ENCODE measurements around the gene FBLN2. TPM values are rescaled to one million over a fixed set of nuclear protein-coding genes. Genes with fewer than 3 reads are reported as not detected.

Gene FBLN2
- total RNA-seq, 4 donors from 2014 or later, result 6.3 to 122 (median 25.7) TPM

- H3K36me3 ChIP-seq, result peaks cover 0 to 10% (median 0%) of the 10 kb centered on the region in 3 donors
- no peak for DNase-seq
- H3K9me3 ChIP-seq, result no peaks in the 10 kb centered on the region
- TF ChIP-seq, protein P1, sequence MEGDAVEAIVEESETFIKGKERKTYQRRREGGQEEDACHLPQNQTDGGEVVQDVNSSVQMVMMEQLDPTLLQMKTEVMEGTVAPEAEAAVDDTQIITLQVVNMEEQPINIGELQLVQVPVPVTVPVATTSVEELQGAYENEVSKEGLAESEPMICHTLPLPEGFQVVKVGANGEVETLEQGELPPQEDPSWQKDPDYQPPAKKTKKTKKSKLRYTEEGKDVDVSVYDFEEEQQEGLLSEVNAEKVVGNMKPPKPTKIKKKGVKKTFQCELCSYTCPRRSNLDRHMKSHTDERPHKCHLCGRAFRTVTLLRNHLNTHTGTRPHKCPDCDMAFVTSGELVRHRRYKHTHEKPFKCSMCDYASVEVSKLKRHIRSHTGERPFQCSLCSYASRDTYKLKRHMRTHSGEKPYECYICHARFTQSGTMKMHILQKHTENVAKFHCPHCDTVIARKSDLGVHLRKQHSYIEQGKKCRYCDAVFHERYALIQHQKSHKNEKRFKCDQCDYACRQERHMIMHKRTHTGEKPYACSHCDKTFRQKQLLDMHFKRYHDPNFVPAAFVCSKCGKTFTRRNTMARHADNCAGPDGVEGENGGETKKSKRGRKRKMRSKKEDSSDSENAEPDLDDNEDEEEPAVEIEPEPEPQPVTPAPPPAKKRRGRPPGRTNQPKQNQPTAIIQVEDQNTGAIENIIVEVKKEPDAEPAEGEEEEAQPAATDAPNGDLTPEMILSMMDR (IDR thresholded peaks at IDR 0.05), result no peak
- no peak for TF ChIP-seq POLR2A (IDR thresholded peaks at IDR 0.05)
- WGBS, 2 donors, result 64% methylated on average over 9 of the region's 10 CpGs; no CpG with 5 or more reads in 1 of the 2 donors
- peaks cover 0 to 10% (median 0%) of the 10 kb centered on the region in 4 donors for H3K27me3 ChIP-seq
- H3K4me1 ChIP-seq, result peaks cover 0 to 8% (median 0%) of the 10 kb centered on the region in 3 donors
- intact Hi-C loops (cut with DNase I), result no loop called here
- H3K4me3 ChIP-seq, result no peak overlapping the region
- no peak overlapping the region for H3K27ac ChIP-seq
These were observed 85.7 kb downstream of the FBLN2 start for GRCh38 chr3:13634615-13635014.

GRCh38 chr3:13636186-13636585 is 87.3 kb downstream of the FBLN2 start:
- Histone ChIP-seq H3K4me1 (peaks cover 0 to 8% (median 0%) of the 10 kb centered on the region in 3 donors), H3K27me3 (peaks cover 0 to 10% (median 0%) of the 10 kb centered on the region in 4 donors), H3K9me3 (no peaks in the 10 kb centered on the region), H3K27ac (no peak overlapping the region), H3K36me3 (peaks cover 0 to 2% (median 0%) of the 10 kb centered on the region in 3 donors), H3K4me3 (no peak overlapping the region)
- no peak for TF ChIP-seq POLR2A (IDR thresholded peaks at IDR 0.05)
- TF ChIP-seq, protein P1 (IDR thresholded peaks at IDR 0.05), result no peak
- intact Hi-C loops (cut with DNase I), result no loop called here
- no peak for DNase-seq
- WGBS, 2 donors, result 89 to 94% methylated on average over 3 to 14 of the region's 14 CpGs

DNA sequence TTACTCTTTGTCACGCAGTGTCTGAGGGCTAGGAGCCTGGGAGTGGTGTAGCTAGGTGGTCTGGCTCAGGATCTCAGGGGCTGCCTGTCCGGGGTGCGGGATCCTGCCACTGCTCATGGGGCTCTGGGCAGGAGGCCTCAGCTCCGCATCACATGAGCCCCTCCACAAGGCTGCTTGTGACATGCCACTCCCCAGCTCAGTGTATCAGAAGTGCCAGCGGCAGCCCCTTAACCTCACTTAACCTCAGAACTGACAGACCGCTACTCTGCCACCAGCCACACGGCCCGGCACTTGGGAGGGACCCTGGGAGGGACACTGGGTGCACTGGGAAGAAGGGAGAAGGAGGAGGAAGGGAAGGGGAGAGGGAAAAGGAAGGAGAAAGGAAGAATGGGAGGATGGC is 87.9 kb downstream of the FBLN2 start:
- Histone ChIP-seq H3K27me3 (peaks cover 0 to 10% (median 0%) of the 10 kb centered on the region in 4 donors), H3K36me3 (no peaks in the 10 kb centered on the region), H3K4me1 (peaks cover 0 to 8% (median 0%) of the 10 kb centered on the region in 3 donors), H3K4me3 (no peak overlapping the region), H3K9me3 (no peaks in the 10 kb centered on the region), H3K27ac (no peak overlapping the region)
- DNase-seq, result no peak
- intact Hi-C loops (cut with DNase I), result no loop called here
- 74 to 80% methylated on average over 3 to 5 of the region's 8 CpGs for WGBS, 2 donors
- TF ChIP-seq POLR2A (IDR thresholded peaks at IDR 0.05), result no peak
- TF ChIP-seq, protein P1 (IDR thresholded peaks at IDR 0.05), result no peak

- intact Hi-C loops (cut with DNase I), result no loop called here
- H3K9me3 ChIP-seq, result no peaks in the 10 kb centered on the region
- WGBS, 2 donors, result 79 to 81% methylated on average over 5 to 18 of the region's 31 CpGs
- peaks cover 0 to 8% (median 0%) of the 10 kb centered on the region in 3 donors for H3K4me1 ChIP-seq
- no peak overlapping the region for H3K4me3 ChIP-seq
- no peak for TF ChIP-seq POLR2A (IDR thresholded peaks at IDR 0.05)
- TF ChIP-seq, protein P1 (IDR thresholded peaks at IDR 0.05), result no peak
- DNase-seq, result no peak
- H3K36me3 ChIP-seq, result no peaks in the 10 kb centered on the region
- peaks cover 0 to 10% (median 0%) of the 10 kb centered on the region in 4 donors for H3K27me3 ChIP-seq
- no peak overlapping the region for H3K27ac ChIP-seq
These were observed 88.5 kb downstream of the FBLN2 start for GRCh38 chr3:13637311-13637891.

DNA sequence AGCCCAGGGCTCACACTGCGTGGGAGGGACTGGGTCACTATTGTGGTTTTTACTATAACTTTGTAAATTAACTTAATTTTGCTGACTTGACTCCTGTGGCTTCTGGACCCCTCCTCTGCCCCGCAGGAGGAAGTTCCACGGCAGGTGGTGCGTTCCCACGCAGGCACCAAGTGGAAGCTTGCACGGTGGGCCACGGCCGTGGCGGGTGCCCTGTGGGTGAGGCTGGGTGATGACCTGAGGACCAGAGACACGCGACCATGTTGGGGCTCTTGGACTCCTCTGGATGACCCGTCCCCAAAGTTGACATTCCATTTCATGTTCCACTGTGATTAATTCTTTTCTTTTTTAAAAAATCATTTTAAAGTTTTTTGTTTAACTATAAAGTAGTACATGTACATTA is 89.0 kb downstream of the FBLN2 start:
- Histone ChIP-seq H3K27me3 (peaks cover 0 to 10% (median 0%) of the 10 kb centered on the region in 4 donors), H3K4me1 (peaks cover 0 to 8% (median 0%) of the 10 kb centered on the region in 3 donors), H3K4me3 (no peak overlapping the region), H3K27ac (no peak overlapping the region), H3K9me3 (no peaks in the 10 kb centered on the region), H3K36me3 (no peaks in the 10 kb centered on the region)
- intact Hi-C loops (cut with DNase I), result no loop called here
- no peak for TF ChIP-seq POLR2A (IDR thresholded peaks at IDR 0.05)
- TF ChIP-seq, protein P1 (IDR thresholded peaks at IDR 0.05), result no peak
- WGBS, 2 donors, result 76 to 84% methylated on average over 12 of the region's 12 CpGs
- no peak for DNase-seq
